22Rv1 (cell line): ENCODE results near the gene LRRC25.

Source experiments
- CTCF ChIP-seq: fragments of 450-650 bp; IDR thresholded peaks from 2 replicates; pipeline ENCODE4 v1.5.1; 2017; ENCODE audit warnings: mild to moderate bottlenecking
- ZFX ChIP-seq: fragments of 450-650 bp; IDR thresholded peaks from 2 replicates; pipeline ENCODE4 v1.6.1; 2017; ENCODE audit warnings: antibody characterized with exemption, borderline replicate concordance

- no peak for TF ChIP-seq CTCF
- TF ChIP-seq ZFX = no peak
These were observed 17.2 kb upstream of the LRRC25 start for GRCh38 chr19:18414504-18415177.
